CD4-positive, alpha-beta T cell treated with Interleukin-15 for 1 hour (primary cell): ENCODE data around the gene ARNT2.

Experiments used
- DNase-seq: peaks from one replicate; pipeline ENCODE4 v3.0.0-alpha.2; 2020

Gene ARNT2

DNA sequence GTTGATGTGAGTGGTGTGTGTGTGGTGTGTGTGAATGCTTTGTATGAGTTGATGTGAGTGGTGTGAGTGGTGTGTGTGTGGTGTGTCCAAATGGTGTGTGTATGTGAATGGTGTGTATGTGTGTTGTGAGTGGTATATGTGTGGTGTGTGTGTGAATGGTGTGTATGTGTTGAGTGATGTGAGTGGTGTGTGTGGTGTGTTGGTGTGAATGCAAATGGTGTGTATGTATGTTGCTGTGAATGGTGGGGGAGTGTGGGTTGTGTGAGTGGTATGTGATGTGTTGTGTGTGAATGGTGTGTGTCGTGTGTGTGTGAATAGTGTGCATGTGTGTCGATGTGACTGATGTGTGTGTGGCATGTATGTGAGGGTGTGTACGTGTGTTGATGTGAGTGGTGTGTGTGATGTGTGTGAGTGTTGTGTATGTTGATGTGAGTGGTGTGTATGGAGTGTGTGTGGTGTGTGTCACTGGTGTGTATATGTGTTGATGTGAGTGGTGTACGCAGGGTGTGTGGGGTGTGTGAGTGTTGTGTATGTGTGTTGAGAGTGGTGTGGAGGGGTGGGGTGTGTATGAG lies 40.6 kb downstream of the ARNT2 start:
- no peak for DNase-seq

DNA sequence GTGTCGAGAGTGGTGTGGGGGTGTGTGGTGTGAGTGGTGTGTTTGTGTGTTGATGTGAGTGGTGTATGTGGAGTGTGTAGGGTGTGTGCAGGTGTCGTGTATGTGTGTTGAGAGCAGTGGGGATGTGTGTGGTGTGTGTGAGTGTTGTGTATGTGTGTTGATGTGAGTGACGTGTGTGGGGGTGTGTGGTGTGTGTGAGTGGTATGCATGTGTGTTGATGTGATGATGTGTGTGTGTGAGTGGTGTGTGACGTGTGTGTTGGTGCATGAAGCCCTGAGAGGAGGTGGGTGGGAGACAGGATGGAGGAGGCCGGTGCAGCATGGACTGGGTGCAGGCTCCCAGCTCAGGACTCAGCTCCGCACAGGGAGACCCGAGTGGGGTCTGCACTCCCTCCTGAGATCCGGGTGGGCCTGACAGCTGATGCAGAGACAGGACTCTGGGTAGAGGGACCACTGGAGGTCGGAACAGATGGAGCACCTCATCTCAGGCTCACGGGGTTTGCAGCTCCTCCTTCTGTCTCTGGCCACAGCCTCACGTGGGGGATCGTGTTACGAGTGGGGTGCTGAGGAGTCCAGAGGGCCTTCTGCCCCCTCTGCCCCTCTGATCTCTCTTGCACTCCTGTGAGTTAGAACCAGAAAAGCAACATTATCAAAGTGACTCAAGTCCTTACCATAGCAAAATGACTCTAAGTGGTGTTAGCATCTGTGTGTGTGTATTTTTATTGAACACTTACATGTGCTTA lies 41.3 kb downstream of the ARNT2 start:
- DNase-seq: no peak

DNA sequence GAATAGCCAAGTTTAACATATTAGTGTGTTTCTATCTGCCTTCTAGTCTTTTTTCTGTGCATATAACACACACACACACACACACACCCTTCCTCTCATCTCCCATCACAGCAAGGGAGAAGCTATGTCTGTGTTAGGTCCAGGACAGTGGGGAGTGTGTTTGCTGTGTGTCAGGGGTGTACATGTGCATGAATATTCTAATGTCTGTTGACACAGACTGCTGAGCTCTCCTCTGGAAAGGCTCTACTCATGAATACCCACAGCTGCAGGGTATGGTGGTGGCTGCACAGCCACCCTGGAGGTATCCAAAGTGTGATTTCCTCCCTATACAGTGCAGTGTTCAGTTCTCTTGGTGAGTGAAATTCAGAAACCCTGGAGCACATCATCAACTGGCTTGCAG lies 42.9 kb downstream of the ARNT2 start:
- no peak for DNase-seq

DNA sequence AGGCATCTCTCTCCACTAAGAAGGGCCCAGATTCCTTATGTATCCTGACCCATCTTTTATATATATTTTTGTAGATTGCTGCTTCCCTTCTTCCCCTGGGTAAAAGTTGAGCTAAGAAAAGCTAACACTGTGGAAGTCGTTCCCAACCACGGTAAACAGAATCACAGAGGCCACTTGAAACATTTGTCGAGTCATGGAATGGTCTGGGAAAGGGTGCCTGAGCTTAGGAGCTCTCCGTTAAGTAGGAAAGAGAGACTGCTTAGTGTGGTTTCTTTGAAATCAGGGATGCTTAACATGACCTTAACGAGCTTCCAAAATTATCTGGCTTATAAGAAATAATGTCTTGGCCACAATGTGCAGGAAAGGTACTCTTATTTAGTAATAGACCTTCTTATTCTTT lies 45.6 kb downstream of the ARNT2 start:
- DNase-seq: no peak

DNA sequence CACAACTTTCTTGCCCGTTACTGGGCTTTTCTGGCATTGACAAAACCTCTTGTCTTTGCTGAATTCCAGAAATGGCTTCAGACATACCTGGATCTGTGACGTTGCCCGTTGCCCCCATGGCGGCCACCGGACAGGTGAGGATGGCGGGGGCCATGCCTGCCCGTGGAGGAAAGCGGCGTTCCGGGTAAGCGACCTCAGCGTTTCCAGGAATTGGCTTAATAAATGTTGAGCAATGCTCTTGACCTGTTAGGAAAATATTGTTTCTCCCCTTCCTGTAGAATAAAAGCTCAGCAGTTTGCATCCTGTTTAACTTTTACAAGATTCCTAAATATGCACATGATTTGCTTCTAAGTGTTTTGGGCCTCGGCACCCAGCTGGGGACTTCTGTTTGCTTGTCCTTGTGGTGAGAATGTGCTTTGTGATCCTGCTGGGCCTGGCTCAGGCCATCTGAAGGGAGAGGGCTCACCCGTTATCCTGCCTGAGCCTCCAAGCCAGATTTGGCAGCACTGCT lies 46.7 kb downstream of the ARNT2 start:
- DNase-seq: no peak

DNA sequence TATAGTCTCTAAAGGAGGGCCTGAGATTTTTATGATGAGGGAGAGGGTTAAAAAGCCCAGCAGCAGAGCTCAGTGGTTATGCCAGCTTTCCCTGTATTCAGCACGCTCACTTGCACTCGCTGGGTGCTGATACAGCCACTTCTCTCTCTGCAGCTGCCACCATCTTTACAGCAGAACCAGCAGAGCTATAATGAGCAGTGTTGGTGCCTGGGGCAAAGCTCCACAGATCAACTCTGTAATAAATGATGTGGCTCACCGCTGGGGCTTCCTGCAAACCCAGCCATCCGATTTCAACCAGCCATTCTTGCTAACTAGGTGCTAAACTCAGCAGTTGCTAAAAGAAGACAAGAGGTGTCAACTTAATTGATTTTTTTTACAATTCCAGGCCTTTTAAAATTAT lies 48.0 kb downstream of the ARNT2 start:
- DNase-seq: no peak

DNA sequence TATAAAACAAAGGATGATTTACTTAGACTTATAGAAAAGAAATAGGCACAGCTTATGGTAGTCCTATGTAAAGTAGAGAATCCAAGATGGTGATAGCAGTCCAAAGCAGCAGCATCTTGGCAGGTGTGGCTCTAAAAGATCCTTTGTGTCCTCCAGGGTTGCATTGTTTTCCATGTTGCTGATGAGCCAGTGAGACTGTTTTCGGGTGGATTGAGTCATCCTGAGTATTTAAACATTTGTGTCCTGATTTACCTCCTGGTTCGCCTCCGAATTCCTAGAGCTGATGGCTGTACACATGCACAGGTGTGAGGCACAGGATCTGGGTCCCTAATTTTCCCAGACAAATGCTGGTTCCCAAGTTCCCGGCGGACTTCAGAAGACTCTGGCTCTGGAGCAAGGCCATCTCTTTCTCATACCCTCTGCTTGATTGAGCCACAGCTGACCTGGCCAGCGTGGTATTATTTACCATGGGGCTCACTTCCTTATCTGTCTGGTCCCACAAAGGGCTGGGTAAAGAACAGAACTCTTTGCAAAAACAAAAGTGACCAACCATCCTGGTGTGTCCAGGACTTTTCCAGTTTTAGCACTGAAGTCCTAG lies 51.0 kb downstream of the ARNT2 start:
- no peak for DNase-seq

DNA sequence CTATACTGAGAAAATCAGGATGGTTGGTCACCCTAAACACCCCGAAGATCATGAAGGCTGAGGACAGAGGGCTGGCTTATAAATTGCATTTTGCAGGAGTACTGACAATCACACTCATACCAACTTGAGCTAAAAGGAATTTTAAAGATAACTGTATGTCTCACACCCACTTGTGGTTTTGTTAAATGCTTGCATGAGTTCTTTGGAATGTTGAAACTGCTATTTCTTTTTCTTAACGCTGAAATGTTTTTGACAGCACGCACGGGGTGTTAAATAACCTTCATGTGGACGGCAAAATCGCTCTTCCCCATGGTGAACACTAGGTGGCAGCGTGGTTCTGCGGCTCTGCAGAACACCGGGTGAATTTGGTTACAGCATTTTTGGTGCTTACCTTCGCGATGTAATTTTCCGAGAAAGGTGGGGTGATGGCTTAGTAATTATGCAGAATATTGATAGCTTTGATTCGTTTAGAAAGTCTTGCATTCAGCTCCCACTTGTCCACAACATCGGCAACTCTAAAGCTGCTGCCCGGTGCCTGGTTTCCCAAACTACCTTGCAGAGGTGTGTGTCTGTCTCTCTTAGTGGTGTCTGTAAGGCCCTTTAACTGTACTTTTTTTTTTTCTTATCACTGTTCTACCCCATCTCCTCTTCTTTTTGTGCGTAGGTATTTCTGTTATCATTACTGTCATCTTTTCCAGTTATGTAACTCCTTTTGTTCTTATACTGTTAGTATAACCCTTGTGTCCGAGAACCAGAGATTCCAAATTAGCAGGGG lies 51.7 kb downstream of the ARNT2 start:
- DNase-seq: peak; percentile 54

DNA sequence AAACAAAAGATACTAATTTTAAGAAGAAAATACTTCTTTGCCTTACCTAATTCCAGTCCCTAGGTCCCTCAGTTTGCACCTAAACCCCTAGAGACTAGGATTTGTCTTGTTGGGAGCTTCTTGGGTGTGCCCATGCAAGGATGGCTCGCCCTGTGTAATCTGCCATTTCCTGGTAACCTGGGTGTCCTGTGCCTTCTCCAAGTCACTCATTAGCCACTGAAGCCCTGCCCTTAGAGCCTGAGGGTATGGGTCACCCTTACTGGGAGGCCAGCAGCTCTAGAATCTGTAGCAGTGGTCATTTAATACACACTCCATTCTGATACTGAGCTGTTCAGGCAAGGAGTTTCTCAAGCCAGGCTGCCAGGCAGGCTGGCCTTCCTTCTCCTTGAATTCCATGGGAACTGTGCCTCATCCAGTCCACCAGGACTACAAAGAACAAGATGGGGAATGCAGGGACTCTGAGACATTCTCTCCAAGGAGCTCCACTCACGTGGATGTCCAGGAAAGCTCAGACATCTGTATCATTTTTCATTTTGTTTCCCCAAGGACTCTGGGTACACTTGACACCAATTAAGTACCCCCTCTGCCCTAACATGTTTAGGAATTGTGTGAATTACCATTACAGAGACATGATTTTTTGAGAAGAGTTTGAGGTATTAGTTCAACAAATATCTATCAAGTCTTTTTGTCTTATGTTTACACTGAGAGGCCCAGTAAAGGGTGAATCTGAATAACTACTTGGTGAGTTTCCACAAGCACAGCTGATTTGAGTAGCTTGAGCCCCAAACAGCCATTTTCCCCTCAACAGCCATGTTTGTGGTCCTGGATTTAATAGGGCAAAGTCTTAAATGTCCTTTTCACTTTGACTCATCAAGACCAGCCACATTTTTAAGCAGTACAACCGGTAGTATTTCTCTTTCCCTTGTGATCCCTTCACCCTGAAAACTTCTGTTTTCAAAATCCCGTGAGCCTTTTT lies 52.6 kb downstream of the ARNT2 start:
- DNase-seq: no peak

DNA sequence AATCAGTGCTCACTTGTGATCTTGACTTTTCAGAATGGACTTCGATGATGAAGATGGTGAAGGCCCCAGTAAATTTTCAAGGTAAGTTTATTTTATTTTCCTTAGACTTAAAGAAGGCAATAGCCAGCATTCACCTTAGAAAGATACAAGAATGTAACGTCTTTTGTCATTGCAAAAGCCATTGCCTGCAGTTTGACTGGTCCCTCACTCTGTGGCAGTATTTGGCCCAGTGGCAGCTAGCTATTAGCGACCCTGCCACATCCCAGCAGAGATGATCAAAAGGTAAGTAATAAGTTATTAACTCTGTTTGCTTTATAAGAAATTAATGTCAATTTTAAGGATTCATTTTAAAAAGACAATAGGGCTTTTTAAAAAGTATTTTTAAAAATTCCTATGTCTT lies 53.7 kb downstream of the ARNT2 start:
- DNase-seq: no peak

DNA sequence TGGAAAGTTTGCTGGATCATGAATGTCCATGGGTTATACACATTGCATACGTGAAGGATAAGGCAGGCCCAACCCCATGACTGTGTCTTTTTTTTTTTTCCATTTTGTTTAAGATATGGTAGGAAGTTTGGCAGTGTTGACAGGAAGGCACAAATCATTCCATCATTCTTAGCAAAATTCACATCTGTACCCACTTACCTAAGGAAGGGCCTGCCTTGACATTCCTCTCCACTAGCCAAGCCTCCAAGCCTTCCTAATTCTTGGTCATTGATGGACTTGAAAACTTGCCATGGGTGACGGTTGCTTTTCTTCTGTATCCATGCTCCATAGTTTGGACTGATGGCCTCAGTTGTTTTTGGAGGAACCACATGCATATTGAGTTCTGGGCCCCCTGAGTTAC lies 54.4 kb downstream of the ARNT2 start:
- DNase-seq: no peak

DNA sequence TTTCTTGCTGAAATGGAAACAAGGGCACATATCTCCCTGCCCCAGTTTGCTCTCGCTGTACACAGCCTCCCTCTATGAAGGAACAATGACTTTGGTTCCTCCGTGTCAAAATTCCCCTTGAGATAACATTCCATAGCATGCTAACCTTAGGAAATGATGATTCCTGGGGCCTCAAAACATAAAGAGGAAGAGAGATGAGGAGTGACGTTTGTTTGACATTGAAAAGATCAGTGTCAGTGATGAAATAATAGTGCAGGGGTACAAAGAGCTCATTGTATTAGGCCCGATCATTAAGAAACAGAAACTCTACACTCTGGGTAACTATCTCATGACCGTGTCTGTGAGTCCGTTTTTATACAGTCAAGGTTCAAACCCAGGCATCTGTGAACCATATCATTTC lies 55.2 kb downstream of the ARNT2 start:
- no peak for DNase-seq

DNA sequence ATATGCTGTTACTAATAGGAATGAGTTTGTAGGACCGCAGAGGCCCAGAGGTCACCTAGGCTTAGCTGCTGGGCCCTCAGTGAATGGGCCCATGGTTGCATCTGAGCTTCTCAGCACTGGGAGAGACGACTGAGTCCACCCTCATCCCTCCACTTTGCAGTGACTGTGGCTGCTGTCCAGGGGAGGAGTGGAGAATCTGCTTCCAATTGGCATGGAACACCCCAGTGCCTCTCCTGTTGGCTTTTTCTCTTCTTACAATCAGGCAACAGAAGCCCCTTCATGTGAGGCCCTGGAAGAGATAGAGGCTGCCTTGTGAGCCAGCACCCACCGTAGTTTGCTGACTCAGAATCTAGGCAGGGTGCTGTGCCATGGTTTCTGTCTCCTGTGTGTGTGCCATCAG lies 55.6 kb downstream of the ARNT2 start:
- DNase-seq: no peak

DNA sequence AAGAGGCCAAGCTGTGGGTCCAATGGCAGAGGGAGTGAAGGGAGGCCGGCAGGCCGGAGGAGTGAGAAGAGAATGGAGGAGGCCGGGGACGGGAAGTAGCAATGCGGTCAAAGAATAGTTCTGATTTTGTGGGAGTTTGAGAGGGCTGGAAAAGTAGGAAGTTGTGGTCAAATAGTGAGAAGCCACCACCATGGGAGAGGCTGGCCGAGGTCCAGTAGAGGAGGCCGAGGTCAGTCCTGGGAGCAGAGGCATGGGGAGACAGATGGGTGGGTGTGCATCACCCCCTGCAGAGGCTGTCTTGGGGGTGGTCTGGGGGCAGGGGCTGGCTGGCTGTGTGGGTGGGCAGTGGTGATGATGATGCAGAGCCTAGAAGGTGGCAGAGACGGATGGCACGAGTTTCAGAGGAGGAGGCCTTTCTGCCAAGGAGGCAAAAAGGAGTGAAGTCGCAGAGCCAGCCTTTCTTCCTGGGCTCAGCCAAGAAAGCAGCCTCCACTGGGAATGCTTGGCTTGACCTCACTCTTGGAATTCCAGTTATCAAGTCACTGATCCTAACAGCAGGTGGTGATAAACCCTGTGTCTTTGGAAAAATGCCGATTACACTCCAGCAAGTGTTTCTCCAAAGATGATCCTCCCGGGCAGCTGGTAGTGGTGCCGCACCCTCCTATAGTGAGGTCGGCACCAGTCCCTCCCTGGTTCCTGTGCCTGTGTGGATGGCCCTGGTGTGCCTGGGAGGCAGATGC lies 57.3 kb downstream of the ARNT2 start:
- DNase-seq: no peak

DNA sequence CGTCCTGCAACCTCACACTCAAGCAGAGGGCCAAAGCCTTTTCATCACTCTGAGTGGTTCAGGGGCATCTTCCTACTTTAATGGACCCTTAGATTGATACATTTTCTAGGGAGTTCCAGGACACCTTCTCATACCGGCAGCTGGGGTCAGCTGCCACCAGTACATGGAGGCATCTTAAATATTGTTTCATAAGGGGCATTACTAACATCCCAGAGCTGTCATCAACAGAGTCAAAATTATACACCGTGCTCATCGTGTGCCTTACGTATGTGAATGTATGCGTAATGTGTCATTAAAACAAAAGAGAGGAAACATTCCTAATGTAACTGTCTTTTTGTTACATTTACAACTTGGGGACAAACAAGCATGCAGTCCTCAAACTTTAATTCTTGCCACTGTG lies 57.9 kb downstream of the ARNT2 start:
- DNase-seq: no peak

DNA sequence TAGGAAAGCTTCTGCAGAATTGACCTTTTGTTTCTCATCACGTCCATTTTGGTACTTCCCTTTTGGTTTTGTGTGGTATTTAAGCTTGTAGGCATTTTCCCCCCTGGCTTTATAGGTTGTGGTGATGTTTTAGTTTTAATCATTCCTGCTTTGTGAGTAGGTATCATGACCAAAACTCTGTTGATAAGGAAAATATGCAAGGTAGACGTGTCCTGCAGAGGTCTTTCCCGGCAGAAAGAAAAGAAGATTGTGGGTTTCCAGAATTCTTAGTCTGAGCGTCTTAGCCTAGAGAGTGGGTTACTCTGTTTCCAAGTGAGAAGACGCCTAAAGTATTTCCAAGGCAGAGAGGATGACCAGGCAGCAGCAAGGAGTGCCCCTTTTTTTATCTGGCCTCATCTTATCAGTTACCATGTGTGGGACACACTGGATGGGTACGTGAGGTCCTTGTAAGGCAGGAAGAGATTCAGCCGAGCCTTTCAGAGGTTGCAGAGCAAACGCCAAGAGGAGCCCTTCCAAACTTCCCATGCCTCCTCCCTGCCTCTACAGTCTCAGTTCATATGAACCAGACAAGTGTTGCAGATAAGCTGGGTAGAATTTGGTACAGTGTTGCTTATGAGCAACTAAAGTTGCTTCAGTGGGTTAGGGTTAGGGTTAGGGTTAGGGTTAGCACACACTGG lies 58.8 kb downstream of the ARNT2 start:
- no peak for DNase-seq

DNA sequence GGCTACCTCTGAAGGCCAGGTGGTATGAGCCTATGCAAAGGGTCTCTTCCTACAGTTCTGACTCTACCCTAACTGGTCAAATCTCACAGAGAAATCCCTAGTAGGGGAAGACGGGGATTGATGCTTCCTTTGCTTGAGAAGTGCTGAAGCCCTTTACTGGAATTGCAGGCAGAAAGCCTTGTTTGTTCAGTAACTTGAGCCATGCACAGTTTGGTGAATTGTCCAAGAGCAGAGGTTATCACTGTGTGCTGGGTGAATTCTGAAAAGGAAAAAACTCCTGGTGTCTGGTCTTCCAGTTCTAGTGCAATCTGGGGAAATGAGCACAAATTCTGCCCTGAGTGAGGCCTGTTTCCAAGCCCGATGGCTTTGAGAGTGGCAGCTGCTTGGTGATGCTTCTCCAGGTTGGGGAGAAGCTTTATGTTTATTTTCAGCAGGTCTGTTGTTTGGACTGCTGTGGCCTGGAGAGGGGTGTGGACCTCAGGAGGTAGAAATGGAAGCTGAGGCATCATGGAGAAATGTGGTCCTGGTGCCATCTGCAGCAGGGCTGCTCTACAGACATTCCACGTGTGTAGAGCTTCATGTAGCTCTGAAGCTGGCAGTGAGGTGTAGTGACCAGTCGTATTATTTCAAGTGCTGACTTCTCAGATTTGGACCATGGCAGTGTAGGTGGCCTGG lies 60.9 kb downstream of the ARNT2 start:
- DNase-seq: no peak

DNA sequence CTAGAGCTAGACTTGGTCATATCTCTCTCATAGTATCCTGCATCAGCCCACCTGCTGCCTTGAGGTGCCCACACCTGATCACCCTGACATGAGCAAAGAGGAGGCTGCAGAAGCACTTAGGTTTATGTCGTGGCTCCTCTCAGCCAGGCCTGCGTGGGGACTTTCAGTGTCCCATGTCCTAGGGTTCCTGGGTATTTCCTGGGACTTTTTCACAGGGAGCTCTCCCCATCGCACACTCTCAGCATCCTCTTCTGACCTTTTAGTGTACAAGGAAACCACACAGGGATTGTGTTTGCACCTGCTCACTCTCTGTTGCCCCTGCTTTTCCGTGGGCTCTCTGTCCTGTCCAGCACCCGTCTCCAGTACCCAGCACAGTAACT lies 61.4 kb downstream of the ARNT2 start:
- DNase-seq: no peak

DNA sequence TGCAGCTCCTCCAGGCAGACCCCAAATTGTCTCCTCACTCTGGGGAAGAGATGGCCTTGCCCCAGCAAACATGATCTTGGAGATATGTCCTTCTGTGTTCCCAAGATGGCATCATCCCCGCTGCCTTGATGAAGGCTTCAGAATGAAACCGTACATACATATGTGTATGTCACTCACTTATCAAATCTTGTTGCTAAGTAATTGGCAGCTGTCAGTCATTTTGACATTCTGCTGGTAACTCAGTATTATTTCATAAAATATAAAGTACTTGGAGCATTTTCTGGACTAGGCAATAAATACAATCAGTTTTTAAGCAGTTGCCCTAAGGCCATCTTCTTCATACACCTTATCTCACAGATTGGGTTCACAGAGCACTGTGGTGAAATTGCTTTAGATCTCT lies 62.4 kb downstream of the ARNT2 start:
- DNase-seq: no peak

DNA sequence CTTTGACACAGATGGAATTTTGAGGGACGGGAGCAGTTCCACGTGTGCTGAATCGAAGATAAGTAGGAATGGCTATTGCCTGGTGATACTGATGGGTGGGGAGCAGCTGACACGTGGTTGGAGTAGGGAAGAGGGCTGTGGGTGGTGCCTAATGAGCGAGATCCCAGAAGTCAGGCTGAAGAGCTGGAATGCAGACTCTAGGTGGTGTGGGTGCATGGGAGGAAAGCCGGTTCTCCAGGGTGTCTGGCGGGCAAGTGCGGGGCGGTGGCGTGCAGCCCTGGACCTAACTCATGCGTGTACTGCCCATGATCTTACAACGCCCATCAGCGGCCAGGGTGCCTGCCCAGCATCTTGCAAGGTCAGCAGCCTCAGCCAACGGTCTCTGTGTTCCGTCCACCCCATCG lies 63.1 kb downstream of the ARNT2 start:
- DNase-seq: no peak

DNA sequence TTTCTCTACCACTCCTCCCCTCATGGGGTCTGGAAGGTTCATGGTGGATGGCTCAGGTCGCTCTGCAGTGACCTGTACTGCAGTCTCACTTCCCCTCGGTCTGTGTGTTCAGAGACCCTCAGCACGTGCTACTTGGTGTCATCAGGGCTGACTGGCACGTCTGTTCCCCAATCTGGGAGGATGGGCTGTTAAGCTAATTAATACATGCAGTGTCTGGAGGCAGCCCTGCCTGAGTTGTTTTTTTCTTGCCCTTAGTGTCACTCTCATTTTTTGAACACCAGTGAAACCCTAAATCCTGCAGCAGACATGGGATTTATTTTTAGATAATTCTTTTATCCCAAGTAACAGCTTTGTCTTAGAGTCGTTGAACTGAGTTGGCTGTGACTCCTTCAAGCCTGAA lies 64.6 kb downstream of the ARNT2 start:
- DNase-seq: no peak
